HG03066 (cell line): ENCODE results near the gene ACP1.

Experiments
- ATAC-seq: cut with Tn5 transposase; IDR thresholded peaks from one replicate; pipeline ENCODE4 v1.9.1; 2021; ENCODE audit warnings: low read depth; ENCODE audit not compliant: unreplicated experiment

Gene ACP1

GRCh38 chr2:279366-279765, 14.6 kb downstream of the ACP1 start:
- no peak for ATAC-seq

GRCh38 chr2:279956-280649, 15.4 kb downstream of the ACP1 start:
- ATAC-seq: no peak

- no peak for ATAC-seq
These were observed 15.9 kb downstream of the ACP1 start for GRCh38 chr2:280650-281110.

- no peak for ATAC-seq
These were observed 16.6 kb downstream of the ACP1 start for GRCh38 chr2:281381-281780.

DNA sequence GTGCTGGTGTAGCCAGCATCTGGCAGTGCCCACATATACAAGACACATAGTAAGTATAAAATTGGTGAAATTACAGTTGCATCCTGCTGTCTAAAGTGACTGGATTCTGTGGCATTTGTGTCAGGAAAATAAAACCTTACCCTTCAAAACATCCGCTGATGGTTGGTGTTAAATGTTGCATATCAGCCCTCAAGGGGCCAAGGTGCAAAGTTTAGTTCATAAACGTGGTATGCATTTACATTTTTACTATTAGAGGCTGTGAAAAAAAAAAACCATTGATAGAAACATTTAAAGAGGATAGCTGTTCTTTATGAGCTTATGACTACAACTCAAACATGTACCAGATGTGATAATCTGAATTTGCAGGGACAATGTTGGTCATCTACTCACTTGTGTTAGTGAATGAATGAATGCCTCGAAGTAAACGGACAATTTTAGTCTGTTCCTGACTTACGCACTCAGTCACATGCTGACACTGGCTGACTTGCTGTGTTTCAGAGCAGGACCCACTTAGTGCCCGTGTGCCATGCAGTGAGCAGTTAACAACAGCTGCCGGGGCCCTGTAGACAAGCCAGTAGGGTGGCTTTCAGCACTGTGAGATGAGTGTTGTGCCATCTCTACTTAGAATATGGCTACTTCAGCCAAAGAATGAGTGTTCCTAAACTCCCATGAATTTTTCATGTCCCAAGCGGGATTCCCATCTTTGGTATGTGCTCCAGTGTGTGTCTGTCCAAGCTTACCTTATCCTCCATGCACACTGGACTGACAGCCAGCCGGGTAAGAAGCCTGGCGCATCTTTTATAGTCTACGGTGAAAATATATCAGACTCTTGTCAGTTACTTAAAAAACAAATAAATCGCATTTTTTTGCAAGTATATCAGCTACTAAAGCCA, 17.9 kb downstream of the ACP1 start:
- ATAC-seq: no peak

GRCh38 chr2:283996-284794, 19.4 kb downstream of the ACP1 start:
- no peak for ATAC-seq

DNA sequence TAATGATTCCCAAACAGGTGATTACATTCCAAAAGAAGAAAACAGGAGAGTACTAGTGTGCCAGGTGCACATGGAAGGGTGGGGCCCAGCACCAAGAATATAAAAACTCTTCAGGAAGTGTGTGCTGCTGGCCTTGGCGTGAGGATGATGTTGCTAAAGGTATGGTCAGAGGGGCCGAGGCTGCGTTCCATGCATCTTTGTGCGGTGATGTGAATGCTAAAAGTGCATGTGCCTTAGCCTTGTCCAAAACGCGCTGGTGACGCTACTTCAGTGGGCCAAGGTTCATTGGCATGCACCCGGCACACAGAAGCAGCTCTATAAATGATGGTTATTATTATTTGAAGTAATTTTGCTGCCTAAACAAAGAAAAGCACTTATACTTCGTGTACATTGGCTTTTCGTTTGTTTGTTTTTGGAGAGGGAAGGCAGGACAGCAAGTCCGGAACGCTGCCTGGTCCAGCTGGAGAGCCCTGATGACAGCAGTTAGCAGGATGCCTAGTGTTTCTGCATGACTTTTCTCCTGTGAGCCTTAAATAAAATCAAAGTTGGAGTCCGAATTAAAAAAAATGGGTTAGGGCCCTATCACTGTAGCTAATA, 20.2 kb downstream of the ACP1 start:
- ATAC-seq: no peak

GRCh38 chr2:285531-285930, 20.8 kb downstream of the ACP1 start:
- no peak for ATAC-seq

GRCh38 chr2:286035-286434, 21.3 kb downstream of the ACP1 start:
- ATAC-seq: no peak

DNA sequence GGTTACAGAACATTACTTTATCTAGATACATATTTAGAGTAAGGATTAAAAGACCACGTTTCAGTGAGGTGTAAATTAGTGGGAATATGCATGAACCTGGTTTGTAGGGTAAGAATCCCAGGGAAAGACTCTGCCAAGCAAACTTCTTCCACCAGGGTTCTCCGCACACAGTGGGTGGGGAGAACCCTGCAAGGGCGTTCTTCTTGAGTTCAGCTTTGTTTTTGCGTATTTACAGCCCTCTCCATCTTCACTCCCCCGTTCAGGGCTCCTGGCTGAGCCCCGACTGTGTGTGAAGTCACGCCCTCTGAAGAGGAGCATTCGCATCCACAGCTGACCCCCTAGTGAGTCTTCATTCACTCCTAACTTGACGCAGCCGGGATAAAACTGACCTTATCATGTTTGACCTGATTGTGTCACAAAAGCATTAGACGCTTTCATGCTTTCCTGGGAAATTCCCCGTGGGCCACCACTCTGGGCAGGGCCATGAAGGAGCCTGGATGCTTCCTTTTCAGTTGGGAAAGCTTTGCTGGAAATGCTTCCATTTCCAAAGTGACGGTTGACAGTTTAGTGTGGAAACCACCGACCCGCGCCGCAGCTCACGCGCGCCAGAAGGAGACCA, 22.1 kb downstream of the ACP1 start:
- no peak for ATAC-seq

DNA sequence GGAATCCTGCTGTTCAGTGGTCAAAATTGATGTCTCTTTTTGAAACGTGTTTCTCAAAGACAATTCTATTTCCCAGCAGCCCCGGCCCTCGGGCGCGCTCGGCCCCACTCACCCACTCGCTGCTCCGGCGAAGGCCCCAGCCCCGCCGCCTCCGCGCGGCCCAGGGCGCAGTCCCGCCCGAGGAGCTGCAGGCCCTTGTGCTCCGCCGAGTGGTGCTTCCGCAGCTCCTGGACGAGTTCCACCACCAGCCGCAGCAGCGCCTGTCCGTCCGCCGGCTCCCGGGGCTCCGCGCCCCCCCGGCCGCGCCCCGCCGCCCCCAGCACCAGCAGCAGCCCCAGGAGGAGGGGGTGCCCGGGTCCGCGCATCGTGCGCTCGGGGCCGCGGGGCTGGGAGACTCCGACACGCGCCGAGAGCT, 22.7 kb downstream of the ACP1 start:
- ATAC-seq: no peak

DNA sequence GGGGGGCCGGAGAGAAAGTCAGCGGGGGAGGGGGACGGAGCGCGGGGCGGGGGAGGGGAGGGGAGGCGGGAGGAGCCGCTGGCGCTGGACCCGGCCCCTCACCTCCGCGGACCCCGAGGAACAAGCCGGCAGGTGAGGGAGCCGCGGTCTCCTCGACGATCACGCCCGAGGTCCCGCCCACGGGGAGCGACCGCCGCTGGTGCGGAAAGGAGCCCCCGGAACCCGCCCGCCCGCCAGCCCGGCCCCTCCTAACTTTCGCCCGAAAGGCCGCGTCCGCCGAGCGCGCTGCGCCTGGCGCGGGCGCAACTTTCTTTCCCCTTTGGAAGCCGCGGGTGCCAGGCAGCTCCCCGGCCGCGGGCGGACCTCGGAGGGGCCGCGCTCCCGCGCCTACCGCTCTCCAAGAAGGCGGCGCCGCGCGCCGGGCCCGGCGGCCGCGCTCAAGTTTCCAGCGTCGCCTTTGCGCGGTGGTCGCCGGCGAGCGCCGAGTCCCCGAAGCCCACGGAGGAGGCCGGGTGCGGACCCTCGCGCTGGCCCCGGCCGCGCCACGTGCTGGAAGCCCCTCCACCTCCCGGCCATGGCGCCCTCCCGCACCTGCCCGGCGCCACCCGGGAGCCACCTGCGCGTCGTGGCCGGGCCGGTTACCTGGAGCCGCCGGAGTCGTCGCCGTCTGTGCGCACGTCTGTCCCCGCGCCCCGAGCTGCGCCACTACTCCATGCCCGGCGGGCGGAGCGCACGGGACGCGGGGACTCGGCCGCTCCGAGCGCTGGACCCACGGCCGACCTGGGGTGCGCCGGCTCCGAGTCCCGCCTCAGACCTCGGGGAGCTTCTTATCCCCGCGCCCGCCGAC, 23.4 kb downstream of the ACP1 start, which contains the start of gene ALKAL2:
Gene ALKAL2 (minus strand): TSS at position 181 of the 847 bp plus-strand sequence. CDS start 256 bp downstream, outside the sequence.
- ATAC-seq: no peak

DNA sequence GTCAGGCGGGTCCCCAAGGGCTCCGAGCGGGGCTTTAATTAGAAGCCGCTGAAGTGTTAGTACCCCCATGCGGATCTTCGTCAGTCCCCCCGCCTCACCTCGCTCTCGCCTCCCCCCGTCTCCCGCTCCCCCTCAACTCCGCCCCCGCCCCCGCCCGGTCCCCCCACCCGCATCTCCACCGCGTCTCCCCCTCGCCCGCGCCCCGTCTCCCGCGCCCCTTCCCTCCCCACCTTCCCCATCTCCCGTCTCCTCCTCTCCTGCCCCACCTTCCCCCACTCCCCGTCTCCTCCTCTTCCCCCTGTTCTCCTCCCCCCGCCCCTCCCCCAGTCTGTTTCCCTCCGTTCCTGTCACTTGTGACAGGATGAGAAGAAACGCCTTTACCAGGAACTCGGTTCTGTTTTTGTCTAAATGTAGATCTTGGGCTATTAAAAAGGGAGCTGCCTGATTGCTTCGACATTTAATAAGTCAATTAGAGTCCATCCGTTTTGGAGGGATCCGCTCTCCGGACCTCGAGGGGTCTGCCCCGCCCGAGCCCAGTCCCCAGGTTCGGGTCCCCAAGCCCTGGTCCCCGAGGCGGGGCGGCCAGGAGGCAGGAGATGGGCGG, 24.1 kb downstream of the ACP1 start:
- ATAC-seq: no peak

DNA sequence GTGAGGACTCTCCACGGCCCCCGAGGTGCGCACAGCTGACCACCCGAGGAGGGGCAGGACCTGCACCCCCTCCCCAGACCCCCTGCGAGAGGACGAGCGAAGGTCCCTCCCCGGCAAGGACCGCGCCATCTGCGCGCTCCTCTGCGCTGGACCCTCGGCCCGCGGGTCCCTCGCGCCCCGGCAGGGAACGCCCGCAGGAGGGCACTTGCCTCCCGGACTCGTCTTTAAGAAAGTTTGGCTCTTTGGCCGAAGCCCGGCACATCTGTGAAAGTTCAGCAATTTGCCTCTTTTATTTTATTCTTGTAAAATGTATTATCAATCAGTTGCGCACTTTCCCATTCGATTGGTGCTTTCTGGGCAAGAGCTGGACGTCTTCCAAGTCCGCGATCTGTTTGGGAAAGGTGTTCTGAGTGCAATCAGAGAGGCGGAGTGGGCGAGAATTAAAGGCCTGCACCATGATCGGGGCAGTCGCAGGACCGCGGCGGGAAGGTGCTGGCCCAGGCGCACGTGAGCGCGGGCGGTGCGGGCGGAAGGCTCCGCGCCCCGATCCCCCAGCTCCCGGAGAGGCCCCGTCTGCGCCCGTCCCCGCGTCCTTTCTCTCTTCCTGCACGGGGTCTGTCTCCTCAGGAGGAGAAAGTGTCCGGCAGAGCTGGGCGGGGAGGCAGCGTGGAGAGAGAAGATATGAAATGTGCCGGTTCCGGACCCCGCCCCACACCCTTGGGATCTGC, 24.8 kb downstream of the ACP1 start:
- ATAC-seq: no peak

- no peak for ATAC-seq
These were observed 25.5 kb downstream of the ACP1 start for GRCh38 chr2:290090-290722.

- no peak for ATAC-seq
These were observed 30.3 kb downstream of the ACP1 start for GRCh38 chr2:295090-295489.

GRCh38 chr2:296354-296753, 31.6 kb downstream of the ACP1 start:
- no peak for ATAC-seq

DNA sequence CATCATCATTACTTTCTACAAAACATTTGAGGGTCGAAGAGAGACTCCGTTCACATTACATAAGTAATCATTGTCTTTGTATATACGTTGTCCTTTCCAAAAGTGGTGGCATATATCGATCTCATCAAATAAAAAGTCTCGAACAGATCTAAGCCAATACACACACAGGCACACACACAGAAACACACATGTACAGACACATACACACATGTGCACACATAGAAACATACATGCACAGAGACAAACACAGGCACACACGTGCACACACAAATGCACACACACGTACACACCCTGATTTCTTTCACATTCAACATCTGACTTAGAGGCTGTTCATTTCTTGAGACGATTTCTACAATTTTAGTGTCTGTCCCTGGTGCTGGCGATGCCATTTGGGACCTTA, 40.6 kb downstream of the ACP1 start:
- ATAC-seq: no peak
